GM12865 (cell line): ENCODE data around the gene SH3RF2.
A peak's percentile ranks its signal among the peaks of the same experiment; 100 is the strongest.

Source experiments
- DNase-seq: peaks from one replicate; pipeline ENCODE4 v3.0.0; 2010; ENCODE audit warnings: low read depth
- H3K4me3 ChIP-seq: 2 replicates; pipeline ENCODE4 v1.5.1; 2011; ENCODE audit warnings: mild to moderate bottlenecking, low read depth, low read length, control low read depth
- CTCF ChIP-seq: IDR thresholded peaks from 2 replicates; pipeline ENCODE4 v1.5.1; 2011; ENCODE audit warnings: low read length, control low read depth, low read depth, inconsistent platforms; ENCODE audit not compliant: insufficient read depth; ENCODE audit errors: missing control alignments

SH3RF2 gene

GRCh38 chr5:145975361-145976066 lies 39.1 kb downstream of the SH3RF2 start:
- no peak for TF ChIP-seq CTCF
- peak; percentile 38 for DNase-seq

GRCh38 chr5:145976431-145977155 lies 40.2 kb downstream of the SH3RF2 start:
- no peak for TF ChIP-seq CTCF
- no peak overlapping the region for H3K4me3 ChIP-seq
- DNase-seq = peak; percentile 18

More at GRCh38 chr5:145975361-145976066, 39.1 kb downstream of the SH3RF2 start:
- no peak overlapping the region for H3K4me3 ChIP-seq

GRCh38 chr5:145978171-145978570 lies 41.8 kb downstream of the SH3RF2 start:
- H3K4me3 ChIP-seq = no peak overlapping the region
- no peak for TF ChIP-seq CTCF
- DNase-seq = no peak

- H3K4me3 ChIP-seq = no peak overlapping the region
- DNase-seq = no peak
- no peak for TF ChIP-seq CTCF
Measured at GRCh38 chr5:145978708-145979107, 42.3 kb downstream of the SH3RF2 start.

GRCh38 chr5:145979270-145980223 lies 43.2 kb downstream of the SH3RF2 start:
- H3K4me3 ChIP-seq = no peak overlapping the region
- TF ChIP-seq CTCF = no peak
- DNase-seq = no peak

- DNase-seq = no peak
- no peak overlapping the region for H3K4me3 ChIP-seq
- TF ChIP-seq CTCF = no peak
Measured at GRCh38 chr5:145980259-145980658, 43.9 kb downstream of the SH3RF2 start.
